Loucy (cell line): ENCODE measurements around the gene PHGDH.

ENCODE experiments used
- H2AFZ ChIP-seq: fragments of 200-600 bp; sonication (generic); 2 replicates; pipeline ENCODE4 v1.6.0; 2016; ENCODE audit warnings: antibody characterized with exemption, mild to moderate bottlenecking, low read length, moderate library complexity
- H3F3A ChIP-seq: fragments of 200-600 bp; 2 replicates; pipeline ENCODE4 v1.6.0; 2016; ENCODE audit warnings: antibody characterized with exemption, low read depth, mild to moderate bottlenecking
- H3K27me3 ChIP-seq: fragments of 200-600 bp; sonication (generic); 2 replicates; pipeline ENCODE4 v1.6.1; 2014; ENCODE audit warnings: low read length, mild to moderate bottlenecking; ENCODE audit not compliant: insufficient read depth, poor library complexity, severe bottlenecking
- H3K36me3 ChIP-seq: fragments of 200-600 bp; sonication (generic); 2 replicates; pipeline ENCODE4 v1.6.1; 2016; ENCODE audit warnings: low read length; ENCODE audit not compliant: insufficient read depth
- H3K4me1 ChIP-seq: fragments of 200-600 bp; sonication (generic); 2 replicates; pipeline ENCODE4 v1.5.1; 2014; ENCODE audit warnings: low read length, mild to moderate bottlenecking; ENCODE audit not compliant: insufficient read depth, poor library complexity, severe bottlenecking
- H3K4me2 ChIP-seq: fragments of 200-600 bp; sonication (generic); 2 replicates; pipeline ENCODE4 v1.6.0; 2014; ENCODE audit warnings: antibody characterized with exemption, low read length, low read depth, mild to moderate bottlenecking; ENCODE audit not compliant: poor library complexity, severe bottlenecking
- H3K4me3 ChIP-seq: fragments of 200-600 bp; sonication (generic); 2 replicates; pipeline ENCODE4 v1.5.1; 2014; ENCODE audit warnings: low read length, mild to moderate bottlenecking, mixed read lengths; ENCODE audit not compliant: poor library complexity, severe bottlenecking
- H3K79me2 ChIP-seq: fragments of 200-600 bp; sonication (generic); 2 replicates; pipeline ENCODE4 v1.6.1; 2014; ENCODE audit warnings: low read length; ENCODE audit not compliant: insufficient read depth
- H3K9ac ChIP-seq: fragments of 200-600 bp; sonication (generic); 2 replicates; pipeline ENCODE4 v1.6.0; 2014; ENCODE audit warnings: mild to moderate bottlenecking, low read depth, low read length, moderate library complexity; ENCODE audit not compliant: poor library complexity, severe bottlenecking
- H3K9me2 ChIP-seq: fragments of 200-600 bp; sonication (generic); replicated peaks from 2 replicates; pipeline ENCODE4 v1.6.1; 2016; ENCODE audit warnings: low read depth, low read length, mixed read lengths
- H3K9me3 ChIP-seq: fragments of 200-600 bp; sonication (generic); 2 replicates; pipeline ENCODE4 v1.6.1; 2014; ENCODE audit warnings: mild to moderate bottlenecking, antibody characterized with exemption, low read length, low read depth; ENCODE audit not compliant: insufficient read depth
- H4K20me1 ChIP-seq: fragments of 200-600 bp; sonication (generic); 2 replicates; pipeline ENCODE4 v1.6.0; 2014; ENCODE audit warnings: antibody characterized with exemption, low read length, mild to moderate bottlenecking; ENCODE audit not compliant: insufficient read depth, poor library complexity, severe bottlenecking
- EZH2phosphoT487 ChIP-seq: fragments of 200-600 bp; IDR thresholded peaks from 2 replicates; pipeline ENCODE4 v1.6.1; 2018; ENCODE audit warnings: antibody characterized with exemption, mild to moderate bottlenecking, moderate library complexity, borderline replicate concordance
- TF ChIP-seq, protein P1 (sequence below): fragments of 200-600 bp; sonication (generic); conservative IDR thresholded peaks from 2 replicates; pipeline ENCODE4 v1.5.1; 2014; ENCODE audit warnings: mild to moderate bottlenecking, antibody characterized with exemption, low read length

Gene PHGDH

DNA sequence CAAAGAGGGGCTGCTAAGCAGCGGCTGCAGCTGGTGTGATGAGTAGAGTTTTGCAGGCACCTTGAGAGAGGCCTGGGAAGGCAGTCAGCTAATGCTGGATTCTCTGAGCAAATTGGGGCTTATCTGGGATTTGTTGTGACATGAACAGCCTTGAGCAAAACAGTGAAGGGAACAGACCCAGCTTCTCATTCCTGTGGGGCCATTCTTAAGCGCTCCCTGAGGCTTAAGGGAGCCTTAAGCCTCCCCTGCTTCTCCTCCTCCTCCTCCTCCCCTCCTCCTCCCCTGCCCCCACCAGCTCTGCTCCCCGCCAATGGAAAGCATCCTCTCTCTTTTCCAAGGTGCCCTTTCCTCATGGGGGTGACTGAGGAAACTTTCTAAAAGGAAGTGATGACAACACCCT is 35.7 kb downstream of the PHGDH start:
- Histone ChIP-seq H3K27me3 (no peaks in the 10 kb centered on the region), H3K9ac (no peak overlapping the region), H3K4me2 (no peak overlapping the region), H3K4me1 (no peaks in the 10 kb centered on the region), H3K79me2 (no peaks in the 10 kb centered on the region), H3K9me3 (no peaks in the 10 kb centered on the region), H4K20me1 (no peaks in the 10 kb centered on the region), H3K36me3 (peaks cover 25% of the 10 kb centered on the region; the same call in 1 of the 2 replicates), H3K9me2 (no peaks in the 10 kb centered on the region), H3K4me3 (no peak overlapping the region), H3F3A (no peaks in the 10 kb centered on the region), H2AFZ (no peak overlapping the region)
- TF ChIP-seq, protein P1, sequence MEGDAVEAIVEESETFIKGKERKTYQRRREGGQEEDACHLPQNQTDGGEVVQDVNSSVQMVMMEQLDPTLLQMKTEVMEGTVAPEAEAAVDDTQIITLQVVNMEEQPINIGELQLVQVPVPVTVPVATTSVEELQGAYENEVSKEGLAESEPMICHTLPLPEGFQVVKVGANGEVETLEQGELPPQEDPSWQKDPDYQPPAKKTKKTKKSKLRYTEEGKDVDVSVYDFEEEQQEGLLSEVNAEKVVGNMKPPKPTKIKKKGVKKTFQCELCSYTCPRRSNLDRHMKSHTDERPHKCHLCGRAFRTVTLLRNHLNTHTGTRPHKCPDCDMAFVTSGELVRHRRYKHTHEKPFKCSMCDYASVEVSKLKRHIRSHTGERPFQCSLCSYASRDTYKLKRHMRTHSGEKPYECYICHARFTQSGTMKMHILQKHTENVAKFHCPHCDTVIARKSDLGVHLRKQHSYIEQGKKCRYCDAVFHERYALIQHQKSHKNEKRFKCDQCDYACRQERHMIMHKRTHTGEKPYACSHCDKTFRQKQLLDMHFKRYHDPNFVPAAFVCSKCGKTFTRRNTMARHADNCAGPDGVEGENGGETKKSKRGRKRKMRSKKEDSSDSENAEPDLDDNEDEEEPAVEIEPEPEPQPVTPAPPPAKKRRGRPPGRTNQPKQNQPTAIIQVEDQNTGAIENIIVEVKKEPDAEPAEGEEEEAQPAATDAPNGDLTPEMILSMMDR, result no peak
- no peak for TF ChIP-seq EZH2phosphoT487

DNA sequence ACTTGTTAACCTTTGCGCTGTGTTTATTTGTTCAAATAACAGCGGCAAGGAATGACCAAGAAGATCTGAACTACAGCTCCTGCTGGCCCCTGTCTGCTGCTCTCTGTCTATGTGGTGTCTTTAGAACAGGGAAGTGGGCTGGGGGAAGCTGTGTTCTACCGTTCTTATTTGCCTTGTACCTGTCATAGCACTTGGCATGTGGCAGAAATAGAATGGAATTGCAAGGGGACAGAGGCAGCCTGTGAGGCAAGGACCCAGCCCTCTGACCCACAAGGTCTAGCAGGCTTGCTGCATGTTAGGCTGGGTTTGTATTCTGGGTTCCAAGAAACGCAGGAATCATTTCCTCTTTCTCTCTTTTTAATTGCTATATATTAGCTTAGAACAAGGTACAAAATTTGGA is 36.3 kb downstream of the PHGDH start:
- H3F3A ChIP-seq, result no peaks in the 10 kb centered on the region
- H3K9me2 ChIP-seq, result no peaks in the 10 kb centered on the region
- TF ChIP-seq EZH2phosphoT487, result no peak
- H2AFZ ChIP-seq, result no peak overlapping the region
- no peaks in the 10 kb centered on the region for H3K79me2 ChIP-seq
- no peak overlapping the region for H3K4me2 ChIP-seq
- H3K9ac ChIP-seq, result no peak overlapping the region
- peaks cover 19% of the 10 kb centered on the region; the same call in 1 of the 2 replicates for H3K36me3 ChIP-seq
- no peaks in the 10 kb centered on the region for H3K27me3 ChIP-seq
- no peak overlapping the region for H3K4me3 ChIP-seq
- H4K20me1 ChIP-seq, result no peaks in the 10 kb centered on the region
- no peaks in the 10 kb centered on the region for H3K9me3 ChIP-seq
- H3K4me1 ChIP-seq, result no peaks in the 10 kb centered on the region

DNA sequence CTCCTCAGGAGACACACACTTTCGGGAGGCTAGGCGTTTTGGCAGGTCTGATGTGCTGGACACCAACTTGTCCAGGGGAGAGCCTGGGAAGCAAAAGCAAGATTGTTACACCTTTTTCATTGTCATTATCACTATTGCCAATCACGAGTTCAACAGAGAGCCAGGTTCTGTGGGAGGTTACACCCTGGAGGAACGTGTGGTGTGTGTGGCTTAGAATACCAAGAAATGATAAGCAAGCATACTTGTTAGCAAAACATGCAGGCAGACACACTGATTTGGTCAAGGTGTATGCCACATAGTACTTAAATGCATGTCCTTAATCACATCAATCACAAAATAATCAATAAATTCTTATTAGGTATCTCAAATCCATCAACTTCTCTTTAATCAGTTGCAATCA is 40.9 kb downstream of the PHGDH start:
- Histone ChIP-seq H3K4me1 (no peaks in the 10 kb centered on the region), H3K36me3 (no peaks in the 10 kb centered on the region), H3F3A (no peaks in the 10 kb centered on the region), H3K4me3 (no peak overlapping the region), H3K9me2 (no peaks in the 10 kb centered on the region), H3K27me3 (no peaks in the 10 kb centered on the region), H3K9me3 (no peaks in the 10 kb centered on the region), H2AFZ (no peak overlapping the region), H4K20me1 (no peaks in the 10 kb centered on the region), H3K79me2 (no peaks in the 10 kb centered on the region), H3K4me2 (no peak overlapping the region), H3K9ac (no peak overlapping the region)
- TF ChIP-seq EZH2phosphoT487, result no peak
- TF ChIP-seq, protein P1, result no peak

DNA sequence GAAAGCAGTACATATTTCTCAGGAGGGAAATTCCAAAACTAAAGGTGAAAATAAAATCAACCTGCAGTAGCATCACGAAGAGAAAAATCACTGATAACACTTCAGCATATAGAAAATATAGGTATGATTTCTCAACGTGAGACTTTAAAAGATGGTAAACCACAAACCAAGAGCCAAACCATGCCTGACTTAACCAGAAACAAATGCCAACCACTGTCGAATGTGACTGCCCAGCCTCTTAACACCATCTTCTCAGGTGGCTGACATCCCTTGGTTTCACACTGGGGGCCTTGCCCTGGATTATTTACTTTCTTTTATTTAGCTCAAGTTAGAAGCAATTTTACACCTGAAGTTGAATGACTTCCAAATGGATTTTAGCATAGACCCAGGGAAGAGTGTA is 46.9 kb downstream of the PHGDH start:
- H3K36me3 ChIP-seq, result no peaks in the 10 kb centered on the region
- H3K79me2 ChIP-seq, result no peaks in the 10 kb centered on the region
- no peaks in the 10 kb centered on the region for H3K9me2 ChIP-seq
- H3K4me2 ChIP-seq, result no peak overlapping the region
- H2AFZ ChIP-seq, result no peak overlapping the region
- H3K9me3 ChIP-seq, result no peaks in the 10 kb centered on the region
- H4K20me1 ChIP-seq, result no peaks in the 10 kb centered on the region
- no peaks in the 10 kb centered on the region for H3K4me1 ChIP-seq
- no peak overlapping the region for H3K4me3 ChIP-seq
- H3F3A ChIP-seq, result no peaks in the 10 kb centered on the region
- H3K9ac ChIP-seq, result no peak overlapping the region
- TF ChIP-seq, protein P1, result no peak
- no peak for TF ChIP-seq EZH2phosphoT487
- H3K27me3 ChIP-seq, result no peaks in the 10 kb centered on the region
